Embryonic facial prominence (tissue), 1 donor: Measurements from ENCODE around the gene TSPYL1.
"Not testable (repeated sequence)": the region's sequence is repeated elsewhere in the genome, so short reads cannot be mapped to it uniquely, and the experiment has no call there.

Experiments used
- DNase-seq: peaks from one replicate; pipeline ENCODE4 v3.0.0-alpha.2; 2016; ENCODE audit errors: extremely low spot score

Gene TSPYL1

DNA sequence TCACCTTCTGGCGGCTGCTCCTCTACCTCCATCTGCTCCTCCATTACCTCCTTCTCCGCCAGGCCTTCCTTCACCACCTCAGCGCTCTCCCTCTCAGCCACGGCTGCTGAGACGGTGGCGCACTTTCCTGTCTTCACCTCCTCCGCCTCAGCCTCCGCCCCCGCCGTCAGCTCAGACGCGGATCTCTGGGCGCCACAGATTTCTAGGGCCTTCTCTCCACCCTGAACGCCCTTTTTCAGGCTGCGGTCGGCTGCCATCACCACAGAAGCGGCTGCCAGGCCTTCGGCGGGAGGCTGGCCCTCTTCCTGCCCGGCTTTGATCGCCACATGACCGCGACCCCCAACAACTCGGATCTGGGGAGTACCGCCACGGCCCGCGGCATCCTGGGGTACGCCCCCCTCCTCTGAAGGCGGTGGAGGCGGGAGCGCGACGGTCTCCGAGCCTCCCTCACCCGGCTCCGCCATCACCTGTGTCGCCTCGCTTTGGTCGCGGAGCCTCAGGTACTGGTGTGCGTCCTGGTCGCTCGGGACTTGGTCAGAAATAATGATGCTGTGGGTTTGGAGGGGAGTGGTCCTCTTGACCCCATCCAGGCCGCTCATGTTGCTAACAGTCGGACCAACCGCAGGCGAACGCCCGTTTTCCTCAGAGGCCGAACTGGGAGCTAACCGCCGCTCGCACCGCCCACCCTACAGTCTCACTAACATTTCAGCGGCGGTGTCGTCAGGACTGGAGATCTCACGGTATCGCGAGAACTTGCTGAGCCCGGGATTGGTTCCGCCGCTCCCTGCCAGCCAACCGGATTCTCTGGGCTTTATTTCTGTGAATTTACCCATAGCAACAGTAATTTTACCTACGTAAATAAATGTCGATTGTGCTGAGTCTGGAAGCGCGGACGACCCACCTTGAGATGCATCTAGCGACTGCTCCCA lies at the start of gene TSPYL1:
TSPYL1 (minus strand) TSS at position 699 of the 929 bp plus-strand sequence; CDS start at position 599, 100 bp downstream.
- DNase-seq: peak; percentile 98

GRCh38 chr6:116329156-116329555 lies 49.4 kb upstream of the TSPYL1 start:
- DNase-seq: no peak

GRCh38 chr6:116328528-116328903 lies 48.8 kb upstream of the TSPYL1 start:
- no peak for DNase-seq

DNA sequence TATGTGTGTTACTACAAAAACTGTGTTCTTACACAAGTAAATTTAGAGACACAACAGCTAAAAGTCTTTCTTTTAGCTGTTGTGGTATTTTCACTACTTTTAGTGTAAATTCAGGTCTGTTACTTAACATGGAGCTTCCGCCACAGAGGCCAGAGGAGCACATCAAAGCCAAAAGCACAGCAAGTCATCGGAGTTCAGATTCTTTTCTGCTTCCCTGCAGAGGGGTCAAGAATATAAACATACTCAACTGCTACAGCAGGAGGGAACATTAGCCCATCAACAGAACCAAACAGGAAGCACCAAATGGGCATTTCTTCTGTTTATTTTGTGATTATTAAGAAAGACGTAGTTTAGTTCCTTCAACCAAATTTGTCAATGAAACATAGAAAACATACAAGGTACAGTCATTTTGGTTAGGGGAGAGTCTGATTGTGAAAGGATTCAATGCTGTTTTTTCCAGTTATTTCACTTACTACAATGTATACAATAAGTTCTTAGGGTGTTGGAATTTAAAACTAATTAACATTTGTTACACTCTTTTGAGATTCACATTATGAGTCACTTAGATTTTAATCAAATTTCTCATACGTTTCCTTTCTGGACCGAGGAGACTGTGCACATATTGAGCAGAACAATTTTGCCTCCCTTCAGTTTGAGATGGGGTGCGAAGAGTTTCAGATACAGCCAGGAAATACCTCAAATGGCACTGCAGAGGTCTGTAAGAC lies 48.2 kb upstream of the TSPYL1 start:
- no peak for DNase-seq

GRCh38 chr6:116326996-116327395 lies 47.3 kb upstream of the TSPYL1 start:
- DNase-seq: no peak

- no peak for DNase-seq
Measured at GRCh38 chr6:116326181-116326671, 46.5 kb upstream of the TSPYL1 start.

- not testable (repeated sequence) for DNase-seq
Measured at GRCh38 chr6:116325634-116326132, 46.0 kb upstream of the TSPYL1 start.

- no peak for DNase-seq
Measured at GRCh38 chr6:116323863-116324262, 44.1 kb upstream of the TSPYL1 start.

DNA sequence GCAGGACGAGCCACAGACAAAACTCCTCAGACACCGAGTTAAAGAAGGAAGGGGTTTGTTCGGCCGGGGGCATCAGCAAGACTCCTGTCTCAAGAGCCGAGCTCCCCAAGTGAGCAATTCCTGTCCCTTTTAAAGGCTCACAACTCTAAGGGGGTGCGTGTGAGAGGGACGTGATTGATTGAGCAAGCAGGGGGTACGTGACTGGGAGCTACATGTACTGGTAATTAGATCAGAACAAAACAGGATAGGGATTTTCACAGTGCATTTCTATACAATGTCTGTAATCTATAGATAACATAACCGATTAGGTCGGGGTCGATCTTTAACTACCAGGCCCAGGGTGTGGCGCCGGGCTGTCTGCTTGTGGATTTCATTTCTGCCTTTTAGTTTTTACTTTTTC lies 42.2 kb upstream of the TSPYL1 start:
- not testable (repeated sequence) for DNase-seq

GRCh38 chr6:116316772-116317467 lies 37.2 kb upstream of the TSPYL1 start:
- DNase-seq: no peak

GRCh38 chr6:116314878-116315277 lies 35.1 kb upstream of the TSPYL1 start:
- DNase-seq: no peak

GRCh38 chr6:116314218-116314617 lies 34.5 kb upstream of the TSPYL1 start:
- no peak for DNase-seq

DNA sequence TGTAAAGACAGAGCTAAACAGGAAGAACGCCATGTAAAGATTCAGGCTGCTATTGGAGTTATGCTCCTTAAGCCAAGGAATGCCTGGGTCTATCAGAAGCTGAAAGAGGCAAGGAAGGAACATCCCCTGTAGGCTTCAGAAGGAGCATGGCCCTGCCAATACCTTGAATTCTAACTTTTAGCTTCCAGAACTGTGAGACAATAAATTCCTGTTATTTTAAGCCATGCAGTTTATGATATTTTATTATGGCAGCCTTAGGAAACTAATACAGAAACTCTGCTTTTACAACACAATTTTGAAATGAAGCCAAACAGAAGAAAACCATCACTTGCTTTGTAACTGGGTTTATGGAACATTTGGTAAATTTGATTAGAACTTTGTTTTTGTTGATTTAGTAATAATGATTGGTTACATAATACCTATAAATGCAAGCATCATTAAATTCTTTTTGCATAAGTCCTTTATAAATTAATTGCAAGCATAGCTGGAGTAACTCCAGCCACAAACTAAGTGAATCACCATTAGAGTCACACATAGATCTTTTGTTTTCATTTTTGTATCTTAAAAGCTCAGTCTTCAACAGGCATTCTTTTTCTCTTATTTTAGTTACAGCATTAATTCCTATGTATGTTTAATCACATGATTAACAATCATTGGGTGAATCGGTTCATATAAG lies 33.5 kb upstream of the TSPYL1 start:
- no peak for DNase-seq

- no peak for DNase-seq
Measured at GRCh38 chr6:116309657-116310056, 29.9 kb upstream of the TSPYL1 start.

GRCh38 chr6:116309001-116309400 lies 29.3 kb upstream of the TSPYL1 start:
- no peak for DNase-seq

DNA sequence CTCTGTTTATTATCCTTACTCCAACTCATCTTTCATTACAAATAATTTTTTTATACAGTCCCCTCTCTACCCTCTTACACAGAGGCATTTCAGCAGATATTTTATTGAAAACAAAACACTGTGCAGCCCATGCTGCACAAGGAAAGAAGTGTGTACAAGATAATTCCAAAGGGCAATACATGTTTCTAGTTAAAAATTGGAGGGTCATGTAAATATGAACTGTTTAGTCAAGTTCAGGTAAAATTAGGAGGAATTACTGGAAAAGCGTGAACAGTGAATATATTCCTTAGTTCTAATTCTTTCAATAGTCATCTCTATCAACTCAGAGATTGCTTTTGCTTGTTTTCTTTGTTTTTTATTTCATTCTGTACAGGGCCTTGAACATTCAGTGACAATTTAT lies 27.9 kb upstream of the TSPYL1 start:
- no peak for DNase-seq

DNA sequence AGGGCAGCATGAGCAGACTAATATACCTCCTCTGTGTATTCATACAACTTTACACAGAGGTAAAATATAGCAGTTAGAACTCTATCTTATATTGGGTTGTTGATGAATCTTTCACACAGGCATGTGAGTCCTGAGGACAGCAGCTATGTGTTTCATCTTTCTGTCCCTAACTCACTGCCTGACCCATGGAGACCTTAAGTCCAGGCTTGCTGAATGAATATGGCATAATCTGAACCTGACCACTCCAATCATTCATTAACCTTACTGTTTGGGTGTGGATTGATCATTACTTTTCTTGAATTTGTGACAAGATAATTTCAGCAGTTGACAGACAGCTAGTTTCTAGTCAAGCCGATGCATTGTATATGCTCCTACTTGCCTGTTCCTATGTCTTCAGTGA lies 27.3 kb upstream of the TSPYL1 start:
- DNase-seq: no peak

- DNase-seq: no peak
Measured at GRCh38 chr6:116304538-116305097, 24.9 kb upstream of the TSPYL1 start.

GRCh38 chr6:116301104-116301503 lies 21.4 kb upstream of the TSPYL1 start:
- no peak for DNase-seq

DNA sequence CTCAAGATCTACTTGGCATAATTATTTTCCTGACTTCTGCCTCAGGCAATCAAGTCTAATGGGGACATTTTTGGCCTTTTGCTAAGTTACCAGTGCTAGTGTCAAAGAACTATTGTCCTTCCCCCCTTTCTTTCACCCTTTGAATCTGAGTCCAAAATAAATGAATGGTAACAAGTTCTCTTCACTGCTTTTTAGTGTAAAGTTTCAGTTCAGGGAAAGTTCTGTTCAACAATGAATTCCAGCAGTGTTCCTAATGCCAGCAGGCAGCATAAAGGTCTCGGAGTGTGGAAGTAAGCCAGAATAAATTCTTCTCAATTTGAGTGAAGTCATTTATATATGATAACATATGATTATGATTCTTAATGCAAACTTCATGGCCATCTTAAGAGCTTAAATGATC lies 20.8 kb upstream of the TSPYL1 start:
- no peak for DNase-seq

- DNase-seq: no peak
Measured at GRCh38 chr6:116298973-116299372, 19.2 kb upstream of the TSPYL1 start.
